HCT116 (cell line): ENCODE measurements around the gene FIBCD1. TPM values are rescaled to one million over a fixed set of nuclear protein-coding genes. Genes with fewer than 3 reads are reported as not detected.

ENCODE experiments used
- ATAC-seq: fragments of 200-7000 bp; cut with Tn5 transposase; 2 replicates; pipeline ENCODE4 v1.9.1; 2020; ENCODE audit warnings: mild to moderate bottlenecking, moderate library complexity
- BruUV-seq: library from RNA; stranded (reverse); fragments of 400-500 nt; replicated peaks from 2 replicates; lab custom pipeline; 2021; lab: Mats Ljungman, UMichigan
- CTCF ChIA-PET: fragments of 300-600 bp; sonication (Branson Sonifier 250); formaldehyde crosslinking; loops from one replicate; lab custom pipeline; 2021; ENCODE audit warnings: antibody characterized with exemption; lab: Charles Lee
- POLR2A ChIA-PET: fragments of 300-600, 350-600 bp; sonication (Branson Sonifier 250); formaldehyde crosslinking; loops from one replicate; lab custom pipeline; 2021; ENCODE audit warnings: antibody characterized with exemption; lab: Charles Lee
- RAD21 ChIA-PET, 2 experiments: fragments of 300-600 bp; sonication (Branson Sonifier 250); formaldehyde crosslinking; loops; one replicate each; lab custom pipeline; 2023; ENCODE audit warnings: low total read pairs in 2 of 2; ENCODE audit not compliant: uncharacterized antibody in 2 of 2, unreplicated experiment in 2 of 2, low non-redundant PET in 1 of 2; lab: Charles Lee
- DNase-seq: peaks from one replicate; pipeline ENCODE4 v3.0.0-alpha.2; 2010; ENCODE audit warnings: low read depth, low spot score
- H2AFZ ChIP-seq: fragments of 200-600 bp; shearing (Covaris generic), sonication (generic); 2 replicates; pipeline ENCODE4 v1.6.1; 2017; ENCODE audit warnings: low read depth, mixed run types, mixed read lengths, antibody characterized with exemption, low read length; ENCODE audit not compliant: poor library complexity, severe bottlenecking
- H3K27ac ChIP-seq: 2 replicates; pipeline ENCODE4 v1.5.1; 2012; ENCODE audit warnings: low read depth, low read length
- H3K27me3 ChIP-seq: fragments of 200-600 bp; sonication (generic); 2 replicates; pipeline ENCODE4 v1.6.1; 2016; ENCODE audit warnings: mixed run types, low read length, mixed read lengths; ENCODE audit not compliant: insufficient read depth
- H3K36me3 ChIP-seq, 2 experiments: fragments of 200-500 bp in 1 of 2; fragments of 200-600 bp in 1 of 2; sonication (Bioruptor generic) in 1 of 2; sonication (generic) in 1 of 2; 2 replicates each; pipeline versions ENCODE4 v1.5.1 to v1.6.1; 2014 to 2016; ENCODE audit warnings: low read length in 2 of 2, inconsistent platforms in 1 of 2, mixed read lengths in 1 of 2, mixed run types in 1 of 2; ENCODE audit not compliant: insufficient read depth in 2 of 2, control insufficient read depth in 1 of 2
- H3K4me1 ChIP-seq, 2 experiments: fragments of 200-600 bp in 1 of 2; sonication (generic) in 1 of 2; 2 replicates each; pipeline versions ENCODE4 v1.5.1 to v1.6.1; 2012 to 2017; ENCODE audit warnings: low read length in 2 of 2, inconsistent platforms in 1 of 2, mild to moderate bottlenecking in 1 of 2, mixed read lengths in 1 of 2, mixed run types in 1 of 2, moderate library complexity in 1 of 2; ENCODE audit not compliant: insufficient read depth in 2 of 2, control insufficient read depth in 1 of 2
- H3K4me2 ChIP-seq: fragments of 200-600 bp; sonication (generic); 2 replicates; pipeline ENCODE4 v1.6.1; 2017; ENCODE audit warnings: mixed run types, low read length, mixed read lengths
- H3K4me3 ChIP-seq, 2 experiments: fragments of 200-600 bp in 1 of 2; sonication (generic) in 1 of 2; replicated peaks in 1 of 2; 2 replicates each; pipeline ENCODE4 v1.5.1; 2011 to 2016; ENCODE audit warnings: low read length in 2 of 2, control low read depth in 1 of 2, low read depth in 1 of 2, mild to moderate bottlenecking in 1 of 2, mixed read lengths in 1 of 2, mixed run types in 1 of 2
- H3K79me2 ChIP-seq: fragments of 200-600 bp; sonication (generic); 2 replicates; pipeline ENCODE4 v1.6.1; 2017; ENCODE audit warnings: mild to moderate bottlenecking, mixed run types, low read length, moderate library complexity, mixed read lengths; ENCODE audit not compliant: insufficient read depth
- H3K9ac ChIP-seq: fragments of 200-600 bp; sonication (generic); 2 replicates; pipeline ENCODE4 v1.6.1; 2016; ENCODE audit warnings: low read length, mixed read lengths
- H3K9me2 ChIP-seq: fragments of 200-600 bp; sonication (generic), shearing (Covaris generic); 2 replicates; pipeline ENCODE4 v1.6.1; 2017; ENCODE audit warnings: mixed run types, mild to moderate bottlenecking, moderate library complexity; ENCODE audit not compliant: insufficient read depth
- H3K9me3 ChIP-seq, 2 experiments: fragments of 200-500 bp in 1 of 2; fragments of 200-600 bp in 1 of 2; sonication (Bioruptor generic) in 1 of 2; sonication (generic) in 1 of 2; 2 replicates each; pipeline ENCODE4 v1.6.1; 2014 to 2017; ENCODE audit warnings: low read length in 2 of 2, mixed read lengths in 2 of 2, inconsistent platforms in 1 of 2, low read depth in 1 of 2, mild to moderate bottlenecking in 1 of 2, mixed run types in 1 of 2, moderate library complexity in 1 of 2; ENCODE audit not compliant: control insufficient read depth in 1 of 2, insufficient read depth in 1 of 2
- H4K20me1 ChIP-seq: fragments of 200-600 bp; sonication (generic), shearing (Covaris generic); 2 replicates; pipeline ENCODE4 v1.6.1; 2017; ENCODE audit warnings: mixed run types, mild to moderate bottlenecking, moderate library complexity; ENCODE audit not compliant: insufficient read depth
- CBX3 ChIP-seq: IDR thresholded peaks from 2 replicates; pipeline ENCODE4 v1.6.1; 2012; ENCODE audit warnings: low read depth
- CEBPB ChIP-seq: IDR thresholded peaks from 2 replicates; pipeline ENCODE4 v1.6.1; 2012; ENCODE audit warnings: low read depth
- EGR1 ChIP-seq: IDR thresholded peaks from 2 replicates; pipeline ENCODE4 v1.6.1; 2012; ENCODE audit warnings: low read depth
- ELF1 ChIP-seq: IDR thresholded peaks from 2 replicates; pipeline ENCODE4 v1.6.1; 2012; ENCODE audit warnings: low read depth, borderline replicate concordance
- EZH2phosphoT487 ChIP-seq: fragments of 200-600 bp; IDR thresholded peaks from 2 replicates; pipeline ENCODE4 v1.6.1; 2018; ENCODE audit warnings: antibody characterized with exemption, borderline replicate concordance
- FOSL1 ChIP-seq: IDR thresholded peaks from 2 replicates; pipeline ENCODE4 v1.6.1; 2012; ENCODE audit warnings: low read depth
- JUND ChIP-seq: IDR thresholded peaks from 2 replicates; pipeline ENCODE4 v1.6.1; 2012
- POLR2A ChIP-seq: IDR thresholded peaks from 2 replicates; pipeline ENCODE4 v1.7.0; 2011; ENCODE audit warnings: borderline replicate concordance; ENCODE audit not compliant: insufficient read depth, insufficient read length; ENCODE audit errors: extremely low read depth
- POLR2AphosphoS5 ChIP-seq: IDR thresholded peaks from 2 replicates; pipeline ENCODE4 v1.6.1; 2011; ENCODE audit warnings: mild to moderate bottlenecking, low read depth, low read length, moderate library complexity
- RAD21 ChIP-seq: IDR thresholded peaks from 2 replicates; pipeline ENCODE4 v1.6.1; 2012; ENCODE audit warnings: low read depth, mild to moderate bottlenecking
- SIN3A ChIP-seq: IDR thresholded peaks from 2 replicates; pipeline ENCODE4 v1.6.1; 2012; ENCODE audit warnings: low read depth
- SP1 ChIP-seq: IDR thresholded peaks from 2 replicates; pipeline ENCODE4 v1.6.1; 2012; ENCODE audit warnings: low read depth
- SRF ChIP-seq: IDR thresholded peaks from 2 replicates; pipeline ENCODE4 v1.6.1; 2012; ENCODE audit warnings: low read depth
- TCF7L2 ChIP-seq: IDR thresholded peaks from 2 replicates; pipeline ENCODE4 v1.7.0; 2011; ENCODE audit warnings: borderline replicate concordance, inconsistent platforms; ENCODE audit not compliant: insufficient read depth, insufficient read length; ENCODE audit errors: extremely low read depth
- YY1 ChIP-seq: IDR thresholded peaks from 2 replicates; pipeline ENCODE4 v1.6.1; 2011; ENCODE audit warnings: low read length, low read depth, moderate library complexity, mild to moderate bottlenecking; ENCODE audit not compliant: insufficient replicate concordance; ENCODE audit errors: extremely low read depth
- ZBTB33 ChIP-seq: IDR thresholded peaks from 2 replicates; pipeline ENCODE4 v1.6.1; 2011; ENCODE audit warnings: mild to moderate bottlenecking, low read length, moderate library complexity; ENCODE audit not compliant: insufficient replicate concordance; ENCODE audit errors: extremely low read depth
- ZNF274 ChIP-seq: fragments of 200-500 bp; sonication (Bioruptor generic); IDR thresholded peaks from 2 replicates; pipeline ENCODE4 v1.6.1; 2014; ENCODE audit warnings: mild to moderate bottlenecking, low read depth, low read length, inconsistent platforms
- intact Hi-C: fragments of 100-400 bp; cut with micrococcal nuclease; formaldehyde crosslinking; loops from 2 replicates; pipeline ENCODE4 v1.10.0; 2022
- total RNA-seq: library from RNA; stranded (reverse); gene quantifications from one replicate; pipeline ENCODE4 v1.2.1, GENCODE V29; 2021; ENCODE audit not compliant: unreplicated experiment
- TF ChIP-seq, protein P1 (sequence below): IDR thresholded peaks from 2 replicates; pipeline ENCODE4 v1.6.1; 2012
- TF ChIP-seq, protein P2 (sequence below), 3 experiments: fragments of 200-600 bp in 1 of 3; sonication (generic) in 1 of 3; IDR thresholded peaks in 2 of 3; conservative IDR thresholded peaks in 1 of 3; 2 replicates each; pipeline ENCODE4 v1.5.1; 2012 to 2017; ENCODE audit warnings: low read depth in 2 of 3, low read length in 2 of 3, antibody characterized with exemption in 1 of 3, borderline replicate concordance in 1 of 3, control low read depth in 1 of 3, mild to moderate bottlenecking in 1 of 3, mixed read lengths in 1 of 3, mixed run types in 1 of 3, moderate library complexity in 1 of 3; ENCODE audit not compliant: insufficient read depth in 1 of 3

The FIBCD1 gene
- total RNA-seq, 1 experiment from 2014 or later: 26.1 TPM

- POLR2A ChIA-PET: no interaction called here
- Histone ChIP-seq H3K4me2 (no peak overlapping the region), H3K9me3 (no peaks in the 10 kb centered on the region), H2AFZ (no peak overlapping the region), H3K27ac (no peak overlapping the region), H3K9ac (no peak overlapping the region), H3K4me1 (peaks cover 18 to 20% of the 10 kb centered on the region in 2 experiments), H3K79me2 (no peaks in the 10 kb centered on the region), H4K20me1 (no peaks in the 10 kb centered on the region), H3K27me3 (no peaks in the 10 kb centered on the region), H3K36me3 (no peaks in the 10 kb centered on the region), H3K9me2 (no peaks in the 10 kb centered on the region), H3K4me3 (no peak overlapping the region)
- DNase-seq: no peak
- no peak for TF ChIP-seq ZNF274
- TF ChIP-seq ZBTB33: no peak
- no peak for TF ChIP-seq CEBPB
- no peak for TF ChIP-seq EZH2phosphoT487
- no peak for TF ChIP-seq ELF1
- TF ChIP-seq, protein P1, sequence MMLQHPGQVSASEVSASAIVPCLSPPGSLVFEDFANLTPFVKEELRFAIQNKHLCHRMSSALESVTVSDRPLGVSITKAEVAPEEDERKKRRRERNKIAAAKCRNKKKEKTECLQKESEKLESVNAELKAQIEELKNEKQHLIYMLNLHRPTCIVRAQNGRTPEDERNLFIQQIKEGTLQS: no peak
- TF ChIP-seq, protein P2, sequence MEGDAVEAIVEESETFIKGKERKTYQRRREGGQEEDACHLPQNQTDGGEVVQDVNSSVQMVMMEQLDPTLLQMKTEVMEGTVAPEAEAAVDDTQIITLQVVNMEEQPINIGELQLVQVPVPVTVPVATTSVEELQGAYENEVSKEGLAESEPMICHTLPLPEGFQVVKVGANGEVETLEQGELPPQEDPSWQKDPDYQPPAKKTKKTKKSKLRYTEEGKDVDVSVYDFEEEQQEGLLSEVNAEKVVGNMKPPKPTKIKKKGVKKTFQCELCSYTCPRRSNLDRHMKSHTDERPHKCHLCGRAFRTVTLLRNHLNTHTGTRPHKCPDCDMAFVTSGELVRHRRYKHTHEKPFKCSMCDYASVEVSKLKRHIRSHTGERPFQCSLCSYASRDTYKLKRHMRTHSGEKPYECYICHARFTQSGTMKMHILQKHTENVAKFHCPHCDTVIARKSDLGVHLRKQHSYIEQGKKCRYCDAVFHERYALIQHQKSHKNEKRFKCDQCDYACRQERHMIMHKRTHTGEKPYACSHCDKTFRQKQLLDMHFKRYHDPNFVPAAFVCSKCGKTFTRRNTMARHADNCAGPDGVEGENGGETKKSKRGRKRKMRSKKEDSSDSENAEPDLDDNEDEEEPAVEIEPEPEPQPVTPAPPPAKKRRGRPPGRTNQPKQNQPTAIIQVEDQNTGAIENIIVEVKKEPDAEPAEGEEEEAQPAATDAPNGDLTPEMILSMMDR (IDR thresholded peaks at IDR 0.05 in 2 of 3, conservative IDR thresholded peaks at IDR 0.05 in 1 of 3; ENCODE audit: borderline replicate concordance in 1 of 3, insufficient read depth in 1 of 3, low read depth in 2 of 3, low read length in 2 of 3): no peak
- no peak for TF ChIP-seq SIN3A
- no peak for TF ChIP-seq TCF7L2
- TF ChIP-seq SRF: no peak
- TF ChIP-seq POLR2A: no peak
- no peak for TF ChIP-seq RAD21
- TF ChIP-seq FOSL1: no peak
- no peak for TF ChIP-seq SP1
- TF ChIP-seq EGR1: no peak
- TF ChIP-seq YY1: no peak
- TF ChIP-seq JUND: no peak
- TF ChIP-seq POLR2AphosphoS5: no peak
- TF ChIP-seq CBX3: no peak
- CTCF ChIA-PET: no interaction called here
- ATAC-seq: no peak
- no TSS peak for BruUV-seq
- intact Hi-C loops: no loop called here
- RAD21 ChIA-PET: no interaction called here
Measured at GRCh38 chr9:130923611-130924447, 15.2 kb downstream of the FIBCD1 start.
